KBM-7 (cell line): ENCODE data around the gene SARNP.
A peak's percentile ranks its signal among the peaks of the same experiment; 100 is the strongest.

ENCODE experiments used
- DNase-seq: peaks from one replicate; pipeline ENCODE4 v3.0.0-alpha.2; 2015
- in situ Hi-C: fragments of 300-500 bp; cut with MboI; formaldehyde crosslinking; loops from 2 replicates; pipeline ENCODE4 v1.14.3; 2020; ENCODE audit warnings: low sequenced_read_pairs, low pct_unique_long_range_greater_than_20kb, mixed read lengths

Gene SARNP

GRCh38 chr12:55717011-55718007 lies 100.2 kb downstream of the SARNP start:
- in situ Hi-C loops, result no loop called here
- DNase-seq, result no peak

GRCh38 chr12:55716582-55716957 lies 101.0 kb downstream of the SARNP start:
- no peak for DNase-seq
- in situ Hi-C loops, result no loop called here

- peak; percentile 89 for DNase-seq
- in situ Hi-C loops, result no loop called here
Observed at GRCh38 chr12:55715833-55716581, 101.5 kb downstream of the SARNP start, which contains the start of gene BLOC1S1. TSS of gene BLOC1S1 (plus strand) at chr12:55716046. CDS start at chr12:55716052, 6 bp downstream.

- in situ Hi-C loops, result no loop called here
- DNase-seq, result no peak
Observed at GRCh38 chr12:55715169-55715764, 102.3 kb downstream of the SARNP start.

- no peak for DNase-seq
- in situ Hi-C loops, result no loop called here
Observed at GRCh38 chr12:55713721-55714120, 103.8 kb downstream of the SARNP start.

- DNase-seq, result no peak
- in situ Hi-C loops, result no loop called here
Observed at GRCh38 chr12:55712700-55713415, 104.7 kb downstream of the SARNP start.

- in situ Hi-C loops, result no loop called here
- no peak for DNase-seq
Observed at GRCh38 chr12:55711786-55712553, 105.6 kb downstream of the SARNP start.

- in situ Hi-C loops, result no loop called here
- DNase-seq, result peak; percentile 51
Observed at GRCh38 chr12:55708695-55709233, 108.8 kb downstream of the SARNP start.

GRCh38 chr12:55707841-55708694 lies 109.5 kb downstream of the SARNP start, which contains the start of gene ITGA7:
TSS of gene ITGA7 (minus strand) at chr12:55707904. CDS start at chr12:55707682, 222 bp downstream.
- DNase-seq, result peak; percentile 34
- in situ Hi-C loops, result no loop called here
